Coronary artery (tissue), 2 donors: Measurements from ENCODE around the gene OGFOD3.
A peak's percentile ranks its signal among the peaks of the same experiment; 100 is the strongest.

ENCODE experiments used
- DNase-seq: peaks from one replicate; pipeline ENCODE4 v3.0.0-alpha.2; 2017; ENCODE audit warnings: low spot score
- H3K27ac ChIP-seq, 2 donors: fragments of 200-600 bp; sonication (generic); one replicate each; pipeline ENCODE4 v1.5.1; 2016 to 2019
- H3K4me3 ChIP-seq: fragments of 200-600 bp; sonication (generic); 2 replicates; pipeline ENCODE4 v1.5.1; 2016; ENCODE audit warnings: mild to moderate bottlenecking, moderate library complexity
- TF ChIP-seq, protein P1 (sequence below): fragments of 200-600 bp; sonication (generic); IDR thresholded peaks from one replicate; pipeline ENCODE4 v1.5.1; 2019; ENCODE audit warnings: antibody characterized with exemption

The OGFOD3 gene

DNA sequence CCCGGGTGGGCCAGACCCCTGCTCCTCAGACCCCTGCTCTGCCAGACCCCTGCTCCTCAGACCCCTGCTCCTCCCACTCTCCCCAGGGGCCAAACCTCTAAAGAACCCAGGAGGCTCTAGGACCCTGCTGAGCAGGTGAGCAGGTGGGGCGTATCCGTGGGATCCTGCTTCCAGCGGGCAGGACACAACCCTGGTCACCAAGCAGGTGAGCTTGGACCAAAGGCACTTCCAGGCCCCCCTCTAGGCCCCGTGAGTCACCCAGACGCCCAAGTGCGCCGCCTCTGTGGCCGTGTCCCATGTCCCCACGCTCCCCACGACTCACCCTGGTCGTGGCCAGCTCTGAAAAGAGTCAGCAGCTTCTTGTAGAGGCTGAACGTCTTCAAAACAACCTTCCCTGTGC is 27.2 kb upstream of the OGFOD3 start:
- TF ChIP-seq, protein P1, sequence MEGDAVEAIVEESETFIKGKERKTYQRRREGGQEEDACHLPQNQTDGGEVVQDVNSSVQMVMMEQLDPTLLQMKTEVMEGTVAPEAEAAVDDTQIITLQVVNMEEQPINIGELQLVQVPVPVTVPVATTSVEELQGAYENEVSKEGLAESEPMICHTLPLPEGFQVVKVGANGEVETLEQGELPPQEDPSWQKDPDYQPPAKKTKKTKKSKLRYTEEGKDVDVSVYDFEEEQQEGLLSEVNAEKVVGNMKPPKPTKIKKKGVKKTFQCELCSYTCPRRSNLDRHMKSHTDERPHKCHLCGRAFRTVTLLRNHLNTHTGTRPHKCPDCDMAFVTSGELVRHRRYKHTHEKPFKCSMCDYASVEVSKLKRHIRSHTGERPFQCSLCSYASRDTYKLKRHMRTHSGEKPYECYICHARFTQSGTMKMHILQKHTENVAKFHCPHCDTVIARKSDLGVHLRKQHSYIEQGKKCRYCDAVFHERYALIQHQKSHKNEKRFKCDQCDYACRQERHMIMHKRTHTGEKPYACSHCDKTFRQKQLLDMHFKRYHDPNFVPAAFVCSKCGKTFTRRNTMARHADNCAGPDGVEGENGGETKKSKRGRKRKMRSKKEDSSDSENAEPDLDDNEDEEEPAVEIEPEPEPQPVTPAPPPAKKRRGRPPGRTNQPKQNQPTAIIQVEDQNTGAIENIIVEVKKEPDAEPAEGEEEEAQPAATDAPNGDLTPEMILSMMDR, result no peak
- no peak overlapping the region for H3K4me3 ChIP-seq

GRCh38 chr17:82444941-82445521 is 26.6 kb upstream of the OGFOD3 start:
- Histone ChIP-seq H3K4me3 (no peak overlapping the region), H3K27ac (peak overlapping the region in 1 of 2 donors; percentile 51)
- TF ChIP-seq, protein P1, result no peak
- no peak for DNase-seq

More for the DNA sequence above, 27.2 kb upstream of the OGFOD3 start:
- DNase-seq, result no peak
- H3K27ac ChIP-seq, result peak overlapping the region in 1 of 2 donors; percentile 51

DNA sequence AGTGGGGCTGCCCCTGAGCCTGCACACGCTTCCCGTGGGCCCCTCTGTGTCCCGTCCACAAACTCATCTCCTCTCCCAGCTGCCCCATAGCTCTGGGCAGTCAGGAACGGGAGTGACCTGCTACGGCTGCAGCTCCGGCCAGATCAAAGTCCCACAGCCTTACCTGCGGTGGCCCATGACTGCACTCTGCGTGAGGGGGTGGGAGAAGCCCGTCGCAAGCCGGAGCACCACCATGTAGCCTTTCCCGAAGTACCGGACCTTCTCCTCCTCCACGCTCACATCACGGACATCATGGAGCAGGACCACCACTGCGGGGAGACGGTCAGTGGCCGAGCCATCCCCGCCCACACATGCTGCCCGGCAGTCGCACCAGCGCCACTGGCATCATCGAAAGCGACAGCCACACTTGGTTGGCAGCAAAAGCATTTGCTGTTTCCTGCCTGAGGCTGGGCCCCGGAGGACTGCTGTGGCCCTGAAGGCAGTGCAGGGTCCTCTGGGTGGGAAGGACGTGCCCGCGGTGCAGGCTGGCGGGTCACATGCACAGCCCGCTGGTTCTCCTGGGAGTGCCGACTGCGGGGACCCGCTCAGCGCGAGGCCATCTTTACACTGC is 26.0 kb upstream of the OGFOD3 start:
- H3K27ac ChIP-seq, result peak overlapping the region in 1 of 2 donors; percentile 51
- no peak overlapping the region for H3K4me3 ChIP-seq
- TF ChIP-seq, protein P1, result no peak
- no peak for DNase-seq

- H3K4me3 ChIP-seq, result no peak overlapping the region
- H3K27ac ChIP-seq, result no peak overlapping the region
- TF ChIP-seq, protein P1, result no peak
- DNase-seq, result no peak
These were observed 25.3 kb upstream of the OGFOD3 start for GRCh38 chr17:82443465-82444283.

GRCh38 chr17:82442643-82443464 is 24.5 kb upstream of the OGFOD3 start:
- DNase-seq, result no peak

More at GRCh38 chr17:82442643-82443464, 24.5 kb upstream of the OGFOD3 start:
- Histone ChIP-seq H3K27ac (no peak overlapping the region), H3K4me3 (no peak overlapping the region)
- TF ChIP-seq, protein P1, result no peak
